C4-2B (cell line): Measurements from ENCODE around the gene HSD17B4.
"Not testable (repeated sequence)": the region's sequence is repeated elsewhere in the genome, so short reads cannot be mapped to it uniquely, and the experiment has no call there.

Experiments used
- CTCF ChIP-seq: fragments of 450-650 bp; conservative IDR thresholded peaks from 2 replicates; pipeline ENCODE4 v1.5.1; 2017; ENCODE audit warnings: mild to moderate bottlenecking
- ZFX ChIP-seq: fragments of 450-650 bp; IDR thresholded peaks from 2 replicates; pipeline ENCODE4 v1.6.1; 2017

- TF ChIP-seq CTCF, ZFX: not testable (repeated sequence)
Measured at GRCh38 chr5:119444643-119445042, 7.7 kb upstream of the HSD17B4 start.
